Stimulated activated CD8-positive, alpha-beta memory T cell treated with anti-CD3 and anti-CD28 coated beads, Interleukin-7, amount 100 ng/mL, for 4 hours (primary cell): ENCODE data around the gene SEPTIN1.
"Not testable (repeated sequence)": the region's sequence is repeated elsewhere in the genome, so short reads cannot be mapped to it uniquely, and the experiment has no call there.

Experiments used
- DNase-seq, 2 donors: peaks; one replicate each; pipeline ENCODE4 v3.0.0-alpha.2; 2020; ENCODE audit warnings: low read depth in 2 of 2

SEPTIN1 gene

GRCh38 chr16:30357715-30358576 lies 24.4 kb downstream of the SEPTIN1 start:
- DNase-seq, result no peak

DNA sequence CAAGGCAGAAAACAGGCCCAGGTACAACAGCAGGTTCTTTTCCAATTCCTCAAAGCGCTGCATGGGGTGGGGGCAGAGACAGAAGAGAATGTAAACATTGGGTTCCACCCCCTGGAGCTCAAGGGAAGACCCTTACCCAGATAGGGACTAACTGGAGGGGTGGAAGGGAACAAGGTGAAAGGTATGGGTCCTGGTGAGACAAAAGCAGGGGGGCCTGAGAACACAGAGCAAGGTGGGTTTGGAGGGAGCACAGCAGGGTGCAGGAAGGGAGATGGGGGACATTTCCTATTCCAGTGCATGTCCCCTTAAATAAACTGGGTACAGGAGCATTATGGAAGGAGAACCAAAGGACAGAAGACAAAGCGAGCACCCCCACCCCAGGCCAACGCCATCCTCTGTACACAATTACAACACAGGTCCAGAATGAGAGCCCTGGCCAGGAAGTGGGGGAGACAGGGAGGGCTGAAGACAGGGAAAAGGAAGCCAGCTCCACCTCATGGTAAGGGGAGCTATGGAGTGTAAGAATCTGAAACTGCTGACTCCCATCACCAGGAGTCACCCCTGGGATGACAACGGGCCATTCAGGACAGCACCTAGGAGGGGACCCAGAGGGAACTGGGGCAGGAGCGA lies 25.2 kb downstream of the SEPTIN1 start:
- DNase-seq, result no peak

GRCh38 chr16:30356401-30357084 lies 25.8 kb downstream of the SEPTIN1 start:
- DNase-seq, result no peak

DNA sequence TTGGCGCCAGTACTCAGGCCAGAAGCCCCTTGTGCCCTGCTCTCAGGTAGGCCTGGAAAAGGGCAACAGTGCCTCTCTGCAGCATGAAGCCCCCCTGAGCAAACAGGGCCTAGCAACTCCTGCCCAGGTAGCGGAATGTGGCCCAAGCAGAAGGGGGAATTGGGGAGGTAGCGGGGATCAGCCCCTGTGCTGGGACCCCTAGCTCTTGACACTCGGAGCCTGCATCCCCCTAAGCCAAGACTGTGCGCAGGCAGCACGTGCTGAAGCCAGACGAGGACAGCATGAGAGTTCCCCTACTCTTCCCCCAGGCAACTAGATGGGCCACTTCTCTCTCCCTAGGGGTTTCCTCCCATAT lies 26.4 kb downstream of the SEPTIN1 start:
- no peak for DNase-seq

DNA sequence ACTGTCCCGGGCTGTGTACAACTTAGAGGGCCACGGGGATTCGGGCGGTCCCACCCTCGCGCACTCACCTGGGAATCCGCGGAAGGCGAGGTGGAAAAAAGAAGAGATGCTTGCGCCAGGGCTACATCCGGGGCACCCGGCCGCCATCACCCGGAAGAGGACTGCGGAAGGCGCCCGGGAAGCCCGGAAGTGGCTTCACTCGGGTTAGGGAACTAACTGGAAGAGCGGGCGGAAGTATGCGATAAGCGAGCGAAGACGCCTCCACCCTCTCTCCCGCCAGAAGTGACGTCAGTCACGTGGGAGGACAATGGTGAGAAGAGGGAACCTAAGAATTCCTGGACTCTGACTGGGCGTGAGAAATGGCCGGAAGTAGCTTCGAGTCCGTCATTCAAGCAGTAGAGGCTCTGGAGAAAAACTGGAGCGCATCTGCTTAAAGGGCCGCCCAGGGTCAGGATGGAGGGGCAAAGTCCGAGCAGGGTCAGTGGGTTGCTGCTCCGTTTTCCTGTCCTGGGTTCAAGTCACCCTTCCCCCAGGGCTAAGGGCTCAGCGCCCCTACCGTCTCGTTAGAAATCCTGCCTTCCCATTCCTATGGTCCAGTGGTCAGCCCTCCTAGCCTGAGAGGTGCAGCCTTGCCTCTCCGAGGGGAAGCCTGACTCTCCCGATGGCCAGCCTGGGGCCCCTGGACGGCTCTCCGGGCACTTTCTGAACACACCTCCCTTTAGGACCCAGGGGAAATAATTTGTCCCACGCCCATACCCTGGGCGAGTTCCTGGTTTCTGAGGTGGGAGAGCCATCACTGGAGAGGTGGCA lies 27.0 kb downstream of the SEPTIN1 start, which contains the start of gene CD2BP2:
CD2BP2 (minus strand) TSS at position 165 of the 810 bp plus-strand sequence. CDS start 627 bp downstream, outside the sequence.
- peak; percentile 76 to 88 for DNase-seq

DNA sequence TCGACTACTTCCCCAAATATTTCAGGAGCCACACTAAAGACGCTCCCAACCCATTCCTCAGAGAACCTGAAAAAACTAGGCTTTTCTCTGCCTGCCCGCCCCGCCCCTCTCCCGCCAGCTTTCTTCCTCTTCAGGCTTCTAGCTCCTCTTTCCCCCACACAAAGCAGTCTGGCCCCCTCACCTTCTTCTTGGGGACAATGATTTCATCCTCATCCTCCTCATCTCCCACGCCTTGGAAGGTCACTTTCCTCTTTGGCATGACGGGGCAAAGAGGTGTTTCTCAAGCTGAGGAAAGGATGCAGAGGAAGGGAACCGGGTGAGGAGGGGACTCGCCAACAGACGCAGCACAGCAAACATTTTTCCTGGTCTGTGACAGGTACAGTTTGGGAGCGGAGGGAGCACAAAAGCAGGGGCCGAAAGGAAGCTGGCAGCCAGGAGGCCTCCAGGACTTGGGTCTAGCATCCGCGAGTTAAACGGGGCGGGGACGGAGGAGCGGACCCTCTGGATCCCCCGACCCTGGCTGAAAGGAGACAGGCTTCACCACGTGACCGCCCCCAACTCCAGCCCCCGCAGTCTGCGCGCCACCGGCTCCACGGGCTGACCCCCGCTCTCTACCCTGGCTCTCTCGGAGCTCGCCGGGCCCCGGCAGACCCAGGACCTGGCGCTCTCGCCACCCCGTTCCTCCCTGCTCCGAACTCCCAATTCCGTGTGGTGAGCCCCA lies 27.8 kb downstream of the SEPTIN1 start:
- no peak for DNase-seq

DNA sequence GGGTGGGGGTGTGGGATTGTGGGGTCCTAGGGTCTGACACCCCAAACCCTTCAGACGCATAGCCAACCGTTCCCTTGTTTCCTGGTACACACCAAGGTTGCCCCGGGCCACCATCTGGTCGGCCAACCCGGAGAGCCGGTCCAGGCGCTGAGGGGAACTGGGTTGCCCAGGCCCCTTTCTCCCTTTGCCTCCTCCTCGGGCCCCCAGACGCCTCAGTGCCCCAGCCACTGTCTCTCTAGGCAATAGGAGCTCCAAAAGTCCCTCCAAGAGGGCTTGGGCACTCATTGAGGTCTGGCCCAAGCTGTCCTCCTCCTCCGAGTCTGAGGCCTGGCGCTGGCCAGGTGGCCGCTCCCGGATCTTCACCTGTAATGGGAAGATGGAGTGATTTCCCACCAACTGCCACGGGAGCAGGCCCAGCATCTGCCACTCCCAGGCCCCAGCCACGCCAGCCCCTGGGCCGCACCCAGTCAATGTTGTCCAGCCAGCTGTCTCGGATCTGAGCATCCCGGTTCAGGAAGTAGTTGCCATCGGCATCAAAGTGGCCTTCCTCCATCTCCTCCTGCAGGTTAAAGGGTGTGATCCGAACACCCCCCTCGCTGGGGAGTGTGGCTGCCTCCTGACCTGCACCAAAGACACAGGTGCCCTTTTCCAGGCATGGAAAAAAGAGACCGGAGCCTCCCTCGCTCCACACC lies 28.8 kb downstream of the SEPTIN1 start:
- DNase-seq, result no peak

- no peak for DNase-seq
These were observed 29.6 kb downstream of the SEPTIN1 start for GRCh38 chr16:30352488-30353401.

GRCh38 chr16:30351586-30352419 lies 30.6 kb downstream of the SEPTIN1 start:
- DNase-seq, result no peak

GRCh38 chr16:30351001-30351441 lies 31.3 kb downstream of the SEPTIN1 start:
- DNase-seq, result no peak

- no peak for DNase-seq
These were observed 32.1 kb downstream of the SEPTIN1 start for GRCh38 chr16:30350134-30350871.

- DNase-seq, result no peak
These were observed 32.7 kb downstream of the SEPTIN1 start for GRCh38 chr16:30349675-30350074.

- no peak for DNase-seq
These were observed 33.4 kb downstream of the SEPTIN1 start for GRCh38 chr16:30348929-30349328.

DNA sequence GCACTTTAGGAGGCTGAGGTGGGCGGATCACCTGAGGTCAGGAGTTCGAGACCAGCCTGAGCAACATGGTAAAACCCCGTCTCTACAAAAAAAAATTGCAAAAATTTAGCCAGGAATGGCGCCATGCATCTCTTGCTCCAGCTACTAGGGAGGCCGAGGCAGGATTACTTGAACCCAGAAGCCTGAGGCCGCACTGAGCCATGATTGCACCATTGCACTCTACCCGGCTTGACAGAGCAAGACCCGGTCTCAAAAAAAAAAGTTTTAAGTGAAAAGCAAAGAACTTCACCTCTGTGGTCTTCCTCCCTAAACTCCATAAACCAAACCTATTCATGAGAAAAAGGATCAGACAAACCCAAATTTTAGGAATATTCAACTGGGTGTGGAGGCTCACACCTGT lies 34.2 kb downstream of the SEPTIN1 start:
- no peak for DNase-seq

DNA sequence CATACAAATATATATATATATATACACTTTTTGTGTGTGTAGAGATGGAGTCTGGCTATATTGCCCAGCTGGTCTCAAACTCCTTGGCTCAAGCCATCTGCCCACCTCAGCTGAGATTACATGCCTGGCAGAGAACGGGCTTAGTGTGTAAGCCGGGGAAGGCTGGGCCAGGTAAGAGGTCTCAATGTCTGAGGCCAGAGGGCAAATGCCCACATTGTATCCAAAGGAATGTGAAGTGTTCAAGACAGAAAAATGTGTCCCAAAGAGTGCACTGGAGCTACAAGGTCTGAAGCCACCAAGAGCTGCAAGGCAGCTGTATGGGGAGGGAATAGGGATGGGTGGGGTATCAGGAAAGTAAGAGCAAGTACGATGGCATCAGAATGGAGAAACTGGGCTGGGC lies 36.1 kb downstream of the SEPTIN1 start:
- no peak for DNase-seq

DNA sequence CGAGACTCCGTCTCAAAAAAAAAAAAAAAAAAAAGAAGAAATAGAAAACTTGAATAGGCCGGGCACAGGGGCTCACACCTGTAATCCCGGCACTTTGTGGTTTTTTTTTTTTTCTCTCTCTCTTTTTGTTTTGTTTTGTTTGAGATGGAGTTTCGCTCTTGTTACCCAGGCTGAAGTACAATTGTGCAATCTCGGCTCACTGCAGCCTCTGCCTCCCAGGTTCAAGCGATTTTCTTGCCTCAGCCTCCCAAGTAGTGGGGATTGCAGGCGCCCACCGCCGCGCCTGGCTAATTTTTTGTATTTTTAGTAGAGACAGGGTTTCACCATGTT lies 38.9 kb downstream of the SEPTIN1 start:
- not testable (repeated sequence) for DNase-seq

DNA sequence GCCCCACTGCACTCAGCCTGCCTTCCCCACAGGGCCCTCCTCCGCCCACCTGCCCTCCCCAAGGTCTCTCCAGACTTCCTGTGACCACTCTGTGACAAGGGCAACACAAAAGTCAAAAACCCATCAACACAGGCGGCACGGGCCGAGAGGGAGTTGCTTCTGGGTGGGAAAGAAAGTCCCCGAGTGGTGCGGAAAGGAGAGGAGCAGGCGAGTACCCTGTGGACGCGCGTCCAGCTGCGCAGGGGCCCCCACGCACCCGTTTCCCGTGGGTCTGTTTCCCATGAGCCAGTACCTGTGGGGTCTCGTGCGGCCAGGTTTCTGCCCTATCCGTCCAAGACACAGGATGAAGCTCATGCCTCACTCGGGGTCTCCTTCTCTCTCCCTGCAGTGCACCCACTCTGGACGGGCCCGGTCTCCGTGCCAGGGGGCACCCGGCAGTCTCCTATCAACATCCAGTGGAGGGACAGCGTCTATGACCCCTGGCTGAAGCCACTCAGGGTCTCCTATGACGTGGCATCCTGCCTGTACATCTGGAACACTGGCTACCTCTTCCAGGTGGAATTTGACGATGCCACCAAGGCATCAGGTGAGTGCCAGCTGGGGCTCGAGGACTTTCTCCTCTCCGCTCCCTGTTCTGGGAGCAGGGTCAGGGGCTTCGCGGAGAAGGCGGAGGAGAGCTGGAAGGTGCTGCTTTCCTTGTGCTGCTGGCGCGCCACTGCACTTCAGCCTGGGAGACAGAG lies 39.4 kb downstream of the SEPTIN1 start:
- DNase-seq, result no peak
